Mammary epithelial cell (primary cell): ENCODE results near the gene BNIP3.

ENCODE experiments used
- CTCF ChIP-seq, 2 donors: IDR thresholded peaks in 1 of 2; conservative IDR thresholded peaks in 1 of 2; 2 replicates each; pipeline ENCODE4 v1.5.1; 2011 to 2012; ENCODE audit warnings: inconsistent platforms in 2 of 2, low read length in 2 of 2, mild to moderate bottlenecking in 2 of 2, control low read depth in 1 of 2, low read depth in 1 of 2; ENCODE audit not compliant: insufficient read depth in 1 of 2; ENCODE audit errors: extremely low read depth in 1 of 2
- EZH2 ChIP-seq: IDR thresholded peaks from 2 replicates; pipeline ENCODE4 v1.6.1; 2012; ENCODE audit warnings: low read length, inconsistent platforms, borderline replicate concordance

- no peak for TF ChIP-seq CTCF (conservative IDR thresholded peaks at IDR 0.05 in 1 of 2, IDR thresholded peaks at IDR 0.05 in 1 of 2; ENCODE audit: extremely low read depth in 1 of 2, insufficient read depth in 1 of 2, low read depth in 1 of 2, low read length in 2 of 2)
- no peak for TF ChIP-seq EZH2
Measured at GRCh38 chr10:132027423-132027983, 45.8 kb upstream of the BNIP3 start.
